Suprapubic skin (tissue), 4 donors: ENCODE measurements around the gene LIN7A. TPM values are rescaled to one million over a fixed set of nuclear protein-coding genes. Genes with fewer than 3 reads are reported as not detected.

Source experiments
- DNase-seq, 2 donors: peaks; one replicate each; pipeline ENCODE4 v3.0.0-alpha.2; 2019; ENCODE audit warnings: low spot score in 2 of 2
- H3K27ac ChIP-seq: fragments of 200-600 bp; sonication (generic); one replicate; pipeline ENCODE4 v1.5.1; 2019
- H3K27me3 ChIP-seq: fragments of 200-600 bp; sonication (generic); one replicate; pipeline ENCODE4 v1.5.1; 2019
- H3K36me3 ChIP-seq: fragments of 200-600 bp; sonication (generic); one replicate; pipeline ENCODE4 v1.5.1; 2019
- H3K4me1 ChIP-seq: fragments of 200-600 bp; sonication (generic); one replicate; pipeline ENCODE4 v1.5.1; 2019
- H3K4me3 ChIP-seq: fragments of 200-600 bp; sonication (generic); one replicate; pipeline ENCODE4 v1.5.1; 2019; ENCODE audit warnings: mild to moderate bottlenecking
- H3K9me3 ChIP-seq: fragments of 200-600 bp; sonication (generic); one replicate; pipeline ENCODE4 v1.5.1; 2019
- EP300 ChIP-seq: sonication (generic); formaldehyde crosslinking; IDR thresholded peaks from one replicate; pipeline ENCODE4 v1.6.1; 2017; ENCODE audit warnings: antibody characterized with exemption
- POLR2A ChIP-seq, 2 donors: fragments of 450-650 bp; IDR thresholded peaks; one replicate each; pipeline ENCODE4 v1.6.1; 2017; ENCODE audit warnings: antibody characterized with exemption in 2 of 2, mild to moderate bottlenecking in 2 of 2, moderate library complexity in 2 of 2
- POLR2AphosphoS5 ChIP-seq, 3 donors: sonication (generic); formaldehyde crosslinking; IDR thresholded peaks; one replicate each; pipeline ENCODE4 v1.6.1; 2017; ENCODE audit warnings: antibody characterized with exemption in 3 of 3
- WGBS: methylation state at CpG from one replicate; pipeline ENCODE4 v1.1.5; 2018; 5-methylcytosine and 5-hydroxymethylcytosine counted together
- total RNA-seq, 4 donors: library from RNA; depleted of rRNA; stranded (reverse); fragments of >200 nt; gene quantifications; one replicate each; pipeline ENCODE4 v1.1.0, GENCODE V29; 2016
- TF ChIP-seq, protein P1 (sequence below), 2 donors: fragments of 200-600 bp in 1 of 2; fragments of 450-650 bp in 1 of 2; sonication (generic) in 1 of 2; IDR thresholded peaks; one replicate each; pipeline ENCODE4 v1.5.1; 2016 to 2019; ENCODE audit warnings: antibody characterized with exemption in 2 of 2, mild to moderate bottlenecking in 1 of 2, moderate library complexity in 1 of 2

LIN7A gene
- total RNA-seq, 4 donors from 2014 or later: 0.30 to 2.6 (median 0.81) TPM

DNA sequence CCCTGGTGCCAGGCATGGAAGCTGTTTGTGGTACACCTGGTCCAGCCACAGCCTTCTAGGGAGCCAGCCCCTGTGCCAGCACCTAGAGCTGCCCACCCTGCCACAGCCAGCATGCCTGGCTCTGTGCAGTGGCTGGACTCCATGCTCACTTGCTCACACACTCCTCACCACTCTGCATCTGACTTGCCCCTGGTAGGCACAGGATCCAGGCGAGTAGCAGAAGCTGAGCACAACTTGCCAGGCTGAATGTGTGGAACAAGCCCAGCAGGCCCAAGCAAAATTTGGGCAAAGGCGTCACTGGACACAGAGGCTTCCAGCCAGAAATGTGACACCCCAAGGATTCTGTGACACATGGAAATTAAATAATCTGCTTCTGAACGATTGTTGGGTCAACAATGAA is 114.3 kb downstream of the LIN7A start:
- no peak for TF ChIP-seq POLR2A (IDR thresholded peaks at IDR 0.05)
- no peak for TF ChIP-seq EP300
- TF ChIP-seq, protein P1, sequence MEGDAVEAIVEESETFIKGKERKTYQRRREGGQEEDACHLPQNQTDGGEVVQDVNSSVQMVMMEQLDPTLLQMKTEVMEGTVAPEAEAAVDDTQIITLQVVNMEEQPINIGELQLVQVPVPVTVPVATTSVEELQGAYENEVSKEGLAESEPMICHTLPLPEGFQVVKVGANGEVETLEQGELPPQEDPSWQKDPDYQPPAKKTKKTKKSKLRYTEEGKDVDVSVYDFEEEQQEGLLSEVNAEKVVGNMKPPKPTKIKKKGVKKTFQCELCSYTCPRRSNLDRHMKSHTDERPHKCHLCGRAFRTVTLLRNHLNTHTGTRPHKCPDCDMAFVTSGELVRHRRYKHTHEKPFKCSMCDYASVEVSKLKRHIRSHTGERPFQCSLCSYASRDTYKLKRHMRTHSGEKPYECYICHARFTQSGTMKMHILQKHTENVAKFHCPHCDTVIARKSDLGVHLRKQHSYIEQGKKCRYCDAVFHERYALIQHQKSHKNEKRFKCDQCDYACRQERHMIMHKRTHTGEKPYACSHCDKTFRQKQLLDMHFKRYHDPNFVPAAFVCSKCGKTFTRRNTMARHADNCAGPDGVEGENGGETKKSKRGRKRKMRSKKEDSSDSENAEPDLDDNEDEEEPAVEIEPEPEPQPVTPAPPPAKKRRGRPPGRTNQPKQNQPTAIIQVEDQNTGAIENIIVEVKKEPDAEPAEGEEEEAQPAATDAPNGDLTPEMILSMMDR (IDR thresholded peaks at IDR 0.05): no peak
- no peak for TF ChIP-seq POLR2AphosphoS5 (IDR thresholded peaks at IDR 0.05)
- no peaks in the 10 kb centered on the region for H3K9me3 ChIP-seq
- H3K36me3 ChIP-seq: no peaks in the 10 kb centered on the region
- no peaks in the 10 kb centered on the region for H3K27me3 ChIP-seq
- no peaks in the 10 kb centered on the region for H3K4me1 ChIP-seq
- DNase-seq: peak in 1 of 2 donors; percentile 53
- no peak overlapping the region for H3K27ac ChIP-seq
- H3K4me3 ChIP-seq: no peak overlapping the region
- WGBS: 73% methylated on average over 3 of the region's 3 CpGs

DNA sequence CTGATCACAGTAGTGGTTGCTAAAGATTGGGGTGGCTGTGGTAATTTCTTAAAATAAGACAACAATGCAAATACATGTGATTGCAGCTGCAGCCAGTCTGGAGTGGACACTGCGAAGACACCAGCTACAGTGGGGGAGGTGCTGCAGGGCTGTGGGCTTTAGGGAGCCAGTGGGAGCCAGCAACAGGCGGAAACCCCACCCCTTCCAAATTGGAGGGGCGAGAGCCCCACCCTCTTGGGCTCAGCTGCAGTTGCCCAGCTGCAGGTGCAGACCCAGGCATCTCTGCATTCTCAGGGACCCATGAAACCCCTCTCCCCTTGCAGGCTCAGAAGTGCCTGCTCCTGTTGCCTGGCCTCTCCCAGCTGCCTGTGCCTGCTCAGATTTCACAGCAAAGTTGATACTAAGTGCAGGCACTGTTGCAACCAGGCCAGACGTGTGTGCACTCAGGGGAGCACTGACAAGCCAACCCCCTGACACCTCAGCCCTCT is 116.2 kb downstream of the LIN7A start:
- H3K27ac ChIP-seq: no peak overlapping the region

DNA sequence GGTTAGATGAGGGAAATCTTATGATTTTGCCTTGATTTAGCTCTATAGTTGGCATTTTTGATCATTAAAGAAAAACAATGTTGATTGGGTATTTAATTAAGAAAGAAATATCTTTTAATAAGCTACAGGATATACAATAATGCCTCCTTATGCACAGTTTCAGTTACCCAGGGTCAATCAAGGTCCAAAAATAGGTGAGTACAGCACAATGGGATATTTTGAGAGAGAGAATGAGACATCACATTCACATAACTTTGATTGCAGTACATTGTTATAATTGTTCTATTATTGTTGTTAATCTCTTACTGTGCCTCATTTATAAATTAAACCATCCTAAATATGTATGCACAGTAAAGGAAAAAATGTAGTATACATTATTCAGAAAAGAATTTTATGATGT is 118.9 kb downstream of the LIN7A start:
- no peak for TF ChIP-seq POLR2AphosphoS5 (IDR thresholded peaks at IDR 0.05)
- Histone ChIP-seq H3K4me3 (no peak overlapping the region), H3K4me1 (no peaks in the 10 kb centered on the region), H3K9me3 (no peaks in the 10 kb centered on the region), H3K27ac (no peak overlapping the region), H3K27me3 (no peaks in the 10 kb centered on the region), H3K36me3 (no peaks in the 10 kb centered on the region)
- DNase-seq: no peak

More for the DNA sequence above, 116.2 kb downstream of the LIN7A start:
- Histone ChIP-seq H3K9me3 (no peaks in the 10 kb centered on the region), H3K4me1 (no peaks in the 10 kb centered on the region), H3K36me3 (no peaks in the 10 kb centered on the region), H3K4me3 (no peak overlapping the region), H3K27me3 (no peaks in the 10 kb centered on the region)
- WGBS: 83% methylated on average over 4 of the region's 4 CpGs
- DNase-seq: no peak
- TF ChIP-seq, protein P1 (IDR thresholded peaks at IDR 0.05): no peak
- TF ChIP-seq POLR2A (IDR thresholded peaks at IDR 0.05) (no peak), POLR2AphosphoS5 (IDR thresholded peaks at IDR 0.05) (no peak), EP300 (no peak)

DNA sequence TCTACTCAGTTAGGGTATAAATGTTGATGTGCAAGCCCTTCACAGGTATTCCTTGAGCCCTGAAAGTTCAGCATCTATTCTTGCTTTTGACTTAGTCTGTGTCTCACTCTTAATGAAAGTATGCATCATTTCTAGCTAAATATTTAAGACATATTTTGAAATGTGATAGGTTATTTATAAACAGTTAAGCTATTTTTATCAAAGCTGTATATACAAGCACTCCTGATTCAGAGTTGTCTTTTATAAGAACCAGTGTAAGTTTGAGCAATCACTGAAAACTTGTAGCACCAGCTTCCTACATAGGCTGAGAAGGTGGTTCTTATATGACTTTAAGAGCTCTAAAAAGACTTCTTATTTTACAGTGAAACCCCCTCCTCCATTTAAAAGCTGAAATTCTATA is 122.4 kb downstream of the LIN7A start:
- Histone ChIP-seq H3K4me3 (no peak overlapping the region), H3K36me3 (no peaks in the 10 kb centered on the region), H3K9me3 (no peaks in the 10 kb centered on the region), H3K4me1 (no peaks in the 10 kb centered on the region), H3K27me3 (no peaks in the 10 kb centered on the region), H3K27ac (no peak overlapping the region)
- no peak for TF ChIP-seq POLR2AphosphoS5 (IDR thresholded peaks at IDR 0.05)
- TF ChIP-seq POLR2A (IDR thresholded peaks at IDR 0.05): no peak
- TF ChIP-seq EP300: no peak
- TF ChIP-seq, protein P1 (IDR thresholded peaks at IDR 0.05): no peak
- no peak for DNase-seq

- TF ChIP-seq, protein P1 (IDR thresholded peaks at IDR 0.05): no peak
- TF ChIP-seq POLR2A (IDR thresholded peaks at IDR 0.05): no peak
- TF ChIP-seq POLR2AphosphoS5 (IDR thresholded peaks at IDR 0.05): no peak
- TF ChIP-seq EP300: no peak
- Histone ChIP-seq H3K27ac (no peak overlapping the region), H3K9me3 (no peaks in the 10 kb centered on the region), H3K4me1 (no peaks in the 10 kb centered on the region), H3K27me3 (no peaks in the 10 kb centered on the region), H3K36me3 (no peaks in the 10 kb centered on the region), H3K4me3 (no peak overlapping the region)
- WGBS: 89% methylated on average over 4 of the region's 4 CpGs
- no peak for DNase-seq
Observed at GRCh38 chr12:80814453-80814852, 123.3 kb downstream of the LIN7A start.

DNA sequence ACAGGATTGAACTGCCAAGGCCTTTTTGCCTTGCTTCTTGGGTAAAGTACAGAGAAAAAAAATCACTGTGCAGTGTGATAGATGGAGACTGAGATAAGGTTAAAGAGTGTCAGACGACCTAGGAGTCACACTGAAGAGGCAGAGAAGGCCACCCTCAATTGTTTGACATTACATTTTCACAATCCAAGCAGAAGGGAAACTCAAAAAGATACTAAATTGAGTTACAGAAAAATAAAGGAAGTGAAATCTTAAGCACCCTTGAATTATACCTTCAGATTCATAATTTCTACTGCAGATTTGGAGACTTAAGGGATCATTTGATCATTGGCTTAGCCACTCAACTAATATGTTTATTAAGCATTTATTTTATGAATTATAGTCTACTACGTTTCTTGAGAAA is 123.9 kb downstream of the LIN7A start:
- no peaks in the 10 kb centered on the region for H3K27me3 ChIP-seq
- no peaks in the 10 kb centered on the region for H3K4me1 ChIP-seq
- DNase-seq: no peak
- H3K27ac ChIP-seq: no peak overlapping the region
- WGBS: 60% methylated on average over 2 of the region's 2 CpGs
- no peaks in the 10 kb centered on the region for H3K9me3 ChIP-seq
- H3K36me3 ChIP-seq: no peaks in the 10 kb centered on the region
- H3K4me3 ChIP-seq: no peak overlapping the region
- TF ChIP-seq, protein P1 (IDR thresholded peaks at IDR 0.05): no peak
- TF ChIP-seq EP300 (no peak), POLR2A (IDR thresholded peaks at IDR 0.05) (no peak), POLR2AphosphoS5 (IDR thresholded peaks at IDR 0.05) (no peak)
